ENCODE results near the gene PDE1C. TPM values are rescaled to one million over a fixed set of nuclear protein-coding genes. Genes with fewer than 3 reads are reported as not detected.

The PDE1C gene
- total RNA-seq, 2 experiments from 2014 or later: not detected

- no peak overlapping the region for H3K4me3 ChIP-seq (ENCODE audit: low read depth, low read length, poor library complexity, severe bottlenecking)
- no peaks in the 10 kb centered on the region for H3K4me1 ChIP-seq (ENCODE audit: insufficient read depth, low read length, poor library complexity, severe bottlenecking)
- H3K9me3 ChIP-seq (ENCODE audit: low read length): no peaks in the 10 kb centered on the region
- ChIA-PET CTCF (ENCODE audit: unreplicated experiment) (no interaction called here), POLR2A (no interaction called here)
- no peak for DNase-seq (ENCODE audit: low spot score)
- intact Hi-C loops (cut with micrococcal nuclease; ENCODE audit: unreplicated experiment): no loop called here
- BruUV-seq (replicated peaks): no TSS peak
- TF ChIP-seq EZH2phosphoT487 (IDR thresholded peaks at IDR 0.05; ENCODE audit: borderline replicate concordance, low read depth, low read length): no peak
- no peak overlapping the region for H2AFZ ChIP-seq (ENCODE audit: low read length)
- no peaks in the 10 kb centered on the region for H3K9me2 ChIP-seq (ENCODE audit: insufficient read depth, low read length)
- H3K4me2 ChIP-seq (ENCODE audit: low read length): no peak overlapping the region
- no peaks in the 10 kb centered on the region for H3K79me2 ChIP-seq (ENCODE audit: insufficient read depth, low read depth, low read length)
- H3K27ac ChIP-seq (ENCODE audit: low read depth, low read length, poor library complexity, severe bottlenecking): no peak overlapping the region
- H3K36me3 ChIP-seq (ENCODE audit: insufficient read depth, low read length): no peaks in the 10 kb centered on the region
- no peaks in the 10 kb centered on the region for H4K20me1 ChIP-seq (ENCODE audit: insufficient read depth, low read length)
These were observed 64.6 kb downstream of the PDE1C start for GRCh38 chr7:32005577-32005976.

DNA sequence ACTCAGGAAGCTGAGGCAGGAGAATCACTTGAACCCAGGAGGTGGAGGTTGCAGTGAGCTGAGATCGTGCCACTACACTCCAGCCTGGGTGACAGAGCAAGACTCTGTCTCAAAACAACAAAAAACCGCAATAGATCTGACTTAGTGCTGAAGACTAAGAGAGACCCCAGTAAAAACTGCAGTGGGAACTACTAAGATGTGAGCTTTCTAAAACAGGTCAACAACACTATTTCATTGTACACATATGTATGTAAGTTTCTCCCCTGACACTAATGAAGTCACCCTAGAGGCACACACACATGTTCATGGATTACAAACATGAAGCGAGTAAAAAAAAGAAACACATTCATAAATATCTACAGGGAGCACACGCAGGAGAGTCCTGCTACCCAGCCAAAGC, 68.3 kb downstream of the PDE1C start:
- H3K9me2 ChIP-seq (ENCODE audit: insufficient read depth, low read length): no peaks in the 10 kb centered on the region
- intact Hi-C loops (cut with micrococcal nuclease; ENCODE audit: unreplicated experiment): no loop called here
- no peak overlapping the region for H3K27ac ChIP-seq (ENCODE audit: low read depth, low read length, poor library complexity, severe bottlenecking)
- H3K9me3 ChIP-seq (ENCODE audit: low read length): no peaks in the 10 kb centered on the region
- ChIA-PET CTCF (ENCODE audit: unreplicated experiment) (no interaction called here), POLR2A (interaction anchor here (0.6 kb wide), 1 partner anchor 25 kb away, joined by 4 read pairs; no protein-coding TSS in a partner anchor)
- H4K20me1 ChIP-seq (ENCODE audit: insufficient read depth, low read length): no peaks in the 10 kb centered on the region
- DNase-seq (ENCODE audit: low spot score): no peak
- no peak overlapping the region for H3K4me3 ChIP-seq (ENCODE audit: low read depth, low read length, poor library complexity, severe bottlenecking)
- no peaks in the 10 kb centered on the region for H3K36me3 ChIP-seq (ENCODE audit: insufficient read depth, low read length)
- H3K79me2 ChIP-seq (ENCODE audit: insufficient read depth, low read depth, low read length): no peaks in the 10 kb centered on the region
- BruUV-seq (replicated peaks): no TSS peak
- H3K4me2 ChIP-seq (ENCODE audit: low read length): no peak overlapping the region
- H3K4me1 ChIP-seq (ENCODE audit: insufficient read depth, low read length, poor library complexity, severe bottlenecking): no peaks in the 10 kb centered on the region
- no peak overlapping the region for H2AFZ ChIP-seq (ENCODE audit: low read length)
- TF ChIP-seq CTCF (conservative IDR thresholded peaks at IDR 0.05; ENCODE audit: low read length) (no peak), EZH2phosphoT487 (IDR thresholded peaks at IDR 0.05; ENCODE audit: borderline replicate concordance, low read depth, low read length) (no peak)

DNA sequence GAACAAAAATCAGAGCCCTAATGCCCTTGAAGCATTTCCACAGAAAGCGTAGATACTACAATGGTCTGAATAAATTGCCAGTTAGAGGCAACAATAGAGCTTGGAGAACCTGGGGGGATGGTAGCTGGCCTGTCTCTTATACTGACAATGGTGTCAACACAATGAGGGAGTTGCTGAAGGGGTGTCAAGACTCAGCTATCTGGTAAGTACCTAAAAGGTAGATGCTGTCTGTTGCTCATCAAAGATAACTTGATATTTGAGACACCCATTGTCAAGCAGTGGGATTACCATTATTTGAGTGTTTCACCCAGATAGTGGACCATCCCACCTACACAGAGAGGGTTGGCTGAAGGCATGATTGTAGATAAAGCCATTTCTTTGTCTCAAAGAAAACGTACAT, 72.8 kb downstream of the PDE1C start:
- H3K4me1 ChIP-seq (ENCODE audit: insufficient read depth, low read length, poor library complexity, severe bottlenecking): no peaks in the 10 kb centered on the region
- TF ChIP-seq EZH2phosphoT487 (IDR thresholded peaks at IDR 0.05; ENCODE audit: borderline replicate concordance, low read depth, low read length): no peak
- no peak for TF ChIP-seq CTCF (conservative IDR thresholded peaks at IDR 0.05; ENCODE audit: low read length)
- H3K36me3 ChIP-seq (ENCODE audit: insufficient read depth, low read length): no peaks in the 10 kb centered on the region
- ChIA-PET POLR2A (no interaction called here), CTCF (ENCODE audit: unreplicated experiment) (no interaction called here)
- no peaks in the 10 kb centered on the region for H4K20me1 ChIP-seq (ENCODE audit: insufficient read depth, low read length)
- H3K9me2 ChIP-seq (ENCODE audit: insufficient read depth, low read length): no peaks in the 10 kb centered on the region
- BruUV-seq (replicated peaks): no TSS peak
- no peak overlapping the region for H2AFZ ChIP-seq (ENCODE audit: low read length)
- DNase-seq (ENCODE audit: low spot score): no peak
- H3K9me3 ChIP-seq (ENCODE audit: low read length): no peaks in the 10 kb centered on the region
- intact Hi-C loops (cut with micrococcal nuclease; ENCODE audit: unreplicated experiment): no loop called here
- no peak overlapping the region for H3K4me3 ChIP-seq (ENCODE audit: low read depth, low read length, poor library complexity, severe bottlenecking)
- no peak overlapping the region for H3K4me2 ChIP-seq (ENCODE audit: low read length)
- no peak overlapping the region for H3K27ac ChIP-seq (ENCODE audit: low read depth, low read length, poor library complexity, severe bottlenecking)
- no peaks in the 10 kb centered on the region for H3K79me2 ChIP-seq (ENCODE audit: insufficient read depth, low read depth, low read length)
